Fibroblast of pulmonary artery (primary cell): ENCODE results near the gene HSF2BP.
"Not testable (repeated sequence)": the region's sequence is repeated elsewhere in the genome, so short reads cannot be mapped to it uniquely, and the experiment has no call there.

ENCODE experiments used
- DNase-seq: peaks from one replicate; pipeline ENCODE4 v3.0.0-alpha.2; 2010; ENCODE audit warnings: low read depth
- H3K4me3 ChIP-seq: replicated peaks from 2 replicates; pipeline ENCODE4 v1.5.1; 2011; ENCODE audit warnings: low read depth, mild to moderate bottlenecking, control low read depth, low read length, moderate library complexity

HSF2BP gene

GRCh38 chr21:43494279-43495012 lies 164.8 kb downstream of the HSF2BP start:
- not testable (repeated sequence) for H3K4me3 ChIP-seq, DNase-seq

DNA sequence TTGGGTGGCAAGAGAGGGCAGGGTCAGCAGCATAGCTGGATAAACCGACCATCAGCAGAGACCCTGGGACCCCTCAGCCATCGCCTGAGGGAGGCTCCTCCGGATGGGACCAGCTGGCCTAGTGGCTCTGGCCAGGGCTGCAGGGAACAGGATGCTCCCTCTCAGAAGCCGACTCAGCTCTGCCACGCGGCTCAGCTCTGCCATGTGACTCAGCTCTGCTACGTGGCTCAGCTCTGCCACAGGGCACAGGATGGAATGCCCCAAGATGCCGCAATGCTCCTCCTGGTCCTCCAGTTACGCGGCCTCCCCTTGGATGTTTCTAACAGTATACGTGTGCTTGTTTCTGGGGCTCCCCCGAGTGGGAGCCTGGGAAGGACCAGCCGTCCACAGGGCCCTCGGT lies 165.8 kb downstream of the HSF2BP start:
- not testable (repeated sequence) for DNase-seq, H3K4me3 ChIP-seq

- not testable (repeated sequence) for DNase-seq, H3K4me3 ChIP-seq
Measured at GRCh38 chr21:43488235-43488634, 171.1 kb downstream of the HSF2BP start.

DNA sequence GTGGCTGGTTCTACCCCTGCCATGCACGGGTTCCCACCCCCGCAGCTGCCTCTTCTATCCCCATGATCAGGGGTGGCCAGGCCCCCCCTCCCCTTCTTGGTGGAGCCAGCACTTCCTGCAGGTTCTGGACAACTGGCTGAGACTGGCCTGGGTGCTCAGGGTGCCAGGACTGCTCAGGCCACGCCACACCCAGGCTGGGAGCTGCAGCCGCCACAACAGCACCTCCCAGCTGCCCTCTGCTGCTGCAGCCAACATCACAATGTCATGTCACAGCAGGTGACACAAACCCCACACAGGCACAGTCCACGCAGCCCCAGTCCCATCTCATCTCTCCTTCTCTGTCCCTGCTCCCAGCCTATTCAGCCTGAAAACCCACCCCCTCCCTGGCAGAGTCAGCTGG lies 173.2 kb downstream of the HSF2BP start:
- DNase-seq, H3K4me3 ChIP-seq: not testable (repeated sequence)

DNA sequence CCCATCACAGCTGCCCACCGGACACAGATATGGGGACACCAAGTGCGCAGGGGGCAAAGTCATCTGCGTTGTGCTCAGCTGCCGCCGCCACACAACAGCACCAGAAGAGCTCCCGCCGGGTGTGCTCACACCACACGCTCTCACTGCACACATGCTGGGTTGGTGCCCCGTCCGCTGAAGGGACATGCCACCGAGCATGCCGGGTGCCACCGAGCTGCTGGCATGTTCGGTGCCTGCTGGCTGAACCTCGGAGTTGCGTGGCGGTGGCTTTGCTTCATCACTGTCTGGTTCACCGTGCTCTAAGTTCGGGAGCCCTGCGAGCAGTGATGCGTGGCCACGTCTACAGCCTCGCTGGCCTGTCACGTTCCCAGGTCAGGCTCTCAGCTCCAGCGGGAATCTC lies 174.3 kb downstream of the HSF2BP start:
- not testable (repeated sequence) for H3K4me3 ChIP-seq, DNase-seq

DNA sequence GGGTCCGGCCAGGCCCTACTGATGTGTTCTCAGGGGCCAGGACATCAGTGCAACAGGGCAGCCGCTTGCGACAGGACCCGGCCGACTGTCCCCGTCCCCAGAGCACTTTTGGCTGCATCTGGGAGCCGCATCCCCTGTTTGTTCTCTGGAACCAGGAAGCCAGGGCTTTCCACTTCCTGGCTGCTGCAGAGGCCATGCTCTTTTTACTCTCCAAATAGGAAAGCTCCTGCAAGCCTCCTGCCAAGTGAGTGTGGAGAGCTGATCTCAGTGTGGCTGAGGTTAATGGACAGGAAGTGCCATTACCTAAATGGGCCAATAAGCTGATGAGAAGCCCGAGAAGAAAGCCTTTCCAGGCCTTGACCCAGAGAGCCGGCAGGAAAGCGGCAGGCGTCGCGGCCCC lies 180.1 kb downstream of the HSF2BP start:
- not testable (repeated sequence) for H3K4me3 ChIP-seq, DNase-seq
